HG02970 (cell line): ENCODE results near the gene CDKN2C.
"Not testable (repeated sequence)": the region's sequence is repeated elsewhere in the genome, so short reads cannot be mapped to it uniquely, and the experiment has no call there.

ENCODE experiments used
- ATAC-seq: cut with Tn5 transposase; IDR thresholded peaks from one replicate; pipeline ENCODE4 v1.9.1; 2021; ENCODE audit warnings: mild to moderate bottlenecking, moderate library complexity, moderate number of reproducible peaks; ENCODE audit not compliant: unreplicated experiment, low FRiP score

The CDKN2C gene

GRCh38 chr1:50978144-50978851 is 8.3 kb downstream of the CDKN2C start:
- ATAC-seq = no peak

DNA sequence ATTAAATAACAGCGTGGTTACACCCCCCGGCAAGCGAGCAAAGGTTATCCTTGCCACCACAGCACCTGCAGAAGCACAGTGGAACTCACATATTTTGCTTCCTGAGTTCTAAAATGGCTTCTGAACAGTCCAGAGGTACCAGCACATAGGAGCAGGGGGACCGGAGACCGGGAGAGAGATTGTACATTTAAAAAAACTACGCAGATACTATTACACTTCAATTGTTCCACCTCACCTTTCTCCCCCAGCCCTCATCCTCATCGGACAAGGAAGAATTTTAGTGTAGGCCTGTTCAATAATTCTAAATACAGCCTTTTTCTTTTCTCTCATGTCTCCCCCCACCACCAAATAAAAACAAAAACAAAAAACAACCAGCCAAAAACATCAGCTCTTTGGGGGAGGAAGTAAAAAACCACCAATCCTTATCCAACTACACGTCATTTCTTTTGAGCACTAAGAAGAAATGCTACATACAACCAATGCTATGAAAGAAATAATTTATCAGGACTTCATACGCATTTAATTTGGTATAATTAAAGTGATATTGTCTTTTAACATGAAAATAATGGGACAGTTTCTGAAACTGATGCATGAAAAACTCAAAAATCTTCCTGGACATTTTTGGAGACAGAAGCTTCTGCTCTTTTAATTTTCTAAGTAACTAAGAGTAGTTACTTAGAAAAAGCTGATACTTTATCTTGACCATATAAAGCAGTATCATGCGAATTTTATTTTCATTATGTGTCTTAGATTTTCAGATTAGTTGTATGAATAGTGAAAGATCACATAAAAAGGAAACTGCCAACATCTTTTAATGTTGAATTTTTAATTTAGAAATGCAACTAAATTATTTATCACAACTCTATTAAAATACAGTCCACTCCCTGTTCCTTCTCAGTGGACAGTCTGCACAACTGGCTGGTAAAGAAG is 9.1 kb downstream of the CDKN2C start:
- no peak for ATAC-seq

DNA sequence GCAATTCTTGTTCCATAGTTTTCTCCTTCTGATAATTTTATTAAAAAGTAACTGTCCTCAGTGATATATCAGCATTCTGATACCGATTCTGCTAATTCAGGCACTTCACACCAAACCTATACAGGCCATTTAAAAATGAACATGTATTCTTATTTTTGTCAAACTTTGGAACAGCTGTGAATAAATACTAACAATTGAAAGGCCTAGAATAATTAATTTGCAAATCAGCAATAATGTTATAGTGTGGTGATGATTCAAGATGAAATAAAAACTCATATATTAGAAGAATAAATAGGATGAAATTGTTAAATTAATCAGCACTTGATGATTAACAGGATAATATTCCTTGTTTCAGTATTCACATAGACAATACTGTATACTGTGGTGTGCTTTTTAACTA is 9.9 kb downstream of the CDKN2C start:
- ATAC-seq = no peak

DNA sequence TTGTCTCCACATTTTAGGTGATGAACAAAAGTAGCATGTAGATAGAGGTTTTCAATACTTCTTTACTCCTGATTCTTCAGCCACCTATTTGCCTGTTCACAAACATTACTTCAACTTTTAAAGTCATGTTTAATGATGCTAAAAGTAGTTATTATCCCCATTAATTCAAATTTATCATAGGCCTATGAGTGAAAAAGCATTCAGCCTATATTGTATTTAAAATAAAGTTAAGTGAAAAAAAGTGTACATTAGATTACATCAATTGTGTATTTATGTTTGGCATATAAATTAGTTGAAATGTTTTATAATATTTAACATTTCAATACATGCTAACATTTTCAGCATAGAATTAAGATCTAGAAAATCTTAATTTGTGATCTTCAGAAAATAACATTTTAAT is 10.5 kb downstream of the CDKN2C start:
- ATAC-seq = no peak

DNA sequence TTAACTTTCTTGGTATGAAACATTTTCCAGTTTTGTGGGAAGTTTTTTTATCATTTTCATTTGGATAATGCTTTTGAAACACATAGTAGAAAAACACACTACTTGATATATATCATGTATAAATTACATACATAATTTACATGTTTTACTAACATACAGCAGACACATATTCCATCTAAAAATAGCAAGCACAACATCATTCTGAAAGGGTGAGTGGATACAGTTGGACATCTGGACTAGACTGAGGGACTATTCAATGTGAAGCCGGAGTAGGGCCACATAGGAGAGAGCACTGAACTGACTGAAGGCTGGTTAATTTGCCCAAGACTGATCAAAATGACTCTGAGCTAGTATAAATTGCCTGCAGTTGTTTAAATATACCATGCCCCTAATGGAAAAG is 11.7 kb downstream of the CDKN2C start:
- no peak for ATAC-seq

GRCh38 chr1:50982611-50983010 is 12.6 kb downstream of the CDKN2C start:
- ATAC-seq = no peak

DNA sequence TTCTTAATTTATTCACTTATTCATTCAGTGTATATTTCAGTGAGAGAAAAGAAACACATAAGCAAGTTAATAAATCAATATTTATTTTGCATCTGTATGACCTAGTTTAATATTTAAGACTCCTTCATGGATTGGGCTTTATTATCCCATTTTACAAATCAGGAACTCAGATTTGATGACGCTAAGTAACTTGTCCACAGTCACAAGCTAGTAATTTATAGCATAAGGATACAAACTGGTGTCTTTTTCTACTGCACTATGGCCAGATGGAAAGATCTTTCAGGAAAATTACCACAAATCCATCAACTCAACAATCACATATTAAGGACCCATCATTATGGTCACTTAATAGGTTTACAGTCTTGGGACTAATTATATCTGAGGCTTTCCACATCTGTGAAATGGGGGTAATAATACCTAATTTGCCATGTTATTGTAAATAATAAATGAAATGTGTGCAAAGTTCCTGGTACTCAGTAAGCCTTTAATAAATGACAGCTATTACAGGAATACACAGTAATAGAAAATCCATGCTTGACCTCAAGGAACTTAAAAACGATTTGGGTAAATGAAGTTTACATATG is 13.3 kb downstream of the CDKN2C start:
- ATAC-seq = no peak

- no peak for ATAC-seq
Observed at GRCh38 chr1:50985094-50985493, 15.0 kb downstream of the CDKN2C start.

DNA sequence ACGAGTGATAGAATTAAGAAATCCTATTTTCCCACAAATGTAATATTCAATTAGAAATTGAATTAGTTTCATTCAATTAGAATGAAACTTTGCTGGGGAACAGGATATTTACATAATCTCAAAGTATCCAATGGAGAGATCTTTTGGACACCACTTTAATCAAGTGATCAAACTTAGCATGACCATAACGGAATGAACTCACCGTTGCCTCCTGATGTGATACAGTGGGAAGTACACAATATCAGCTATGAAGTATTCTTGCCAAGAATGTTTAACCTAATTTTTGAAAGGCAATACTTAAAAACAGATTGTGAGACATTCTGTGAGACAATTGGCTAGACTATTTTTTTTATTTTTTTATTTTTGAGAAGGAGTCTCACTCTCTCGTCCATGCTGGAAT is 16.6 kb downstream of the CDKN2C start:
- ATAC-seq = no peak

- ATAC-seq = no peak
Observed at GRCh38 chr1:50989694-50990093, 19.6 kb downstream of the CDKN2C start.

GRCh38 chr1:50992532-50993318 is 22.7 kb downstream of the CDKN2C start:
- ATAC-seq = no peak

DNA sequence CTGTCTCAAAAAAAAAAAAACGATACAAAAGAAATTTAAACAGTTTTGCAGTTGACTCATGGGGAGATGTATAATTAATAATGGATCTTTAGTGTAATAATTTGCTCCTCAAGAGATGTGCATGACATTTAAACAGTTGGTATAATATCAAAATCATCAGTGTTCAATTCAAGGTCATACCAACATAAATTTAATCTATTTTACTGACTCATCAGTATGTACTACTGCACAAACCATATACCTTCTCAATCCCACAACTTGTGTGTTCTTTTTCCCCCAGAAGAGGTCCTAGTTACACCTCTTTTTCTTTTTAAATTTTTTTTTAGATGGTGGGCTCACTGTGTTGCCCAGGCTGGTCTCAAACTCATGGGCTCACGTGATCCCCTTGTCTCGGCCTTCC is 23.6 kb downstream of the CDKN2C start:
- ATAC-seq = no peak

DNA sequence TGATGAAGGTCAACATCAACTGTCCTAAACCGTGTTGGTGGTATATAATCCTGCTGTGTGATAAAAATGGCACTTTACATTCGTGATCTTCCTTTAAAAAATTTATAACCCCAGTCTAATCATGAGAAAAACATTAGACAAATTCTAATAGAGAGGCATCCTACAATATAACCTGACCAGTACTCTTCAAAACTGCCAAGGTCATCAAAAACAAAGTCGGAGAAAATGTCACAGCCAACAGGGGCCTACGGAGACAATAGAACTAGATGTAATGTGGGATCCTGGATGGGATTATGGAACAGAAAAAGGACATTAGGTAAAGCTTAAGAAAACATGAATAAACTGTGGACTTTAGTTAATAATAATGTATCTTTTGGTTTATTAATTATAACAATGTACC is 25.0 kb downstream of the CDKN2C start:
- no peak for ATAC-seq

DNA sequence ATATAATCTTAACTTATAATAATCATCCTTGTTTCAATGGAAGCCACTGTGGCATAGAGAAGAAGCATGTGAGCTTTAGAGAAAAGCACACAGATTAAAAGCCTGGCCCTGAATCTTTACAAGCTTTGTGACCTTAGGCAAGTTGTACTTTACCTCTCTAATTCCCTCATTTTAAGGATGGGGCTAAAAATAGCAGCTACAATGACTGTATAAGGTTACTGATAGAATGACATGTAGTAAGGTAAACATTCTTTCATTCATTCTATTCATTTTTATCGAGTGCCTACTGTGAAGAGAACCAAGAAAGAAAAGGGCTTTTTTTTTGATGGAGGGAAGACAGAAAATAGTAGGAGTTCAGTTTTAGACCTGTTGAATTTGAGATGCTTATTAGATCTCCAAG is 25.6 kb downstream of the CDKN2C start:
- no peak for ATAC-seq

DNA sequence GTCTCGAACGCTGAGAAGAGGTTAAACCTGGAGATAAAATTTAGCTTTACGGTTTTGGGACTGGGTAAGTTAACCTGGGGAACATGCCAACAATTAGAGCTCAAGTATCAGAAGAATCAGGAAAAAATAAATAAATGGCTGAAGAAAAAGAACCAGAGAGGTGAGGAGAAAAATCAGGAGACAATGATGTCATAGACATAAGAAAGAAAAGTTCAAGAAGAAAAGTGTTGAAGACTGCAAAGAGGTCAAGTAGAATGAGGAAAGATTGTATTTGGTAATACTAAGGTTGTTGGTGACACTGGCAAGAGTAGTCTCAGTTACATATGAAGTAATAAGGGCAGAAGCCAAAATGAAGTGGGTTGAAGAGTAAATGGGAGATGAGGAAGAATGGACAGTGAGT is 26.0 kb downstream of the CDKN2C start:
- ATAC-seq = no peak

- ATAC-seq = not testable (repeated sequence)
Observed at GRCh38 chr1:50999375-50999774, 29.3 kb downstream of the CDKN2C start.

DNA sequence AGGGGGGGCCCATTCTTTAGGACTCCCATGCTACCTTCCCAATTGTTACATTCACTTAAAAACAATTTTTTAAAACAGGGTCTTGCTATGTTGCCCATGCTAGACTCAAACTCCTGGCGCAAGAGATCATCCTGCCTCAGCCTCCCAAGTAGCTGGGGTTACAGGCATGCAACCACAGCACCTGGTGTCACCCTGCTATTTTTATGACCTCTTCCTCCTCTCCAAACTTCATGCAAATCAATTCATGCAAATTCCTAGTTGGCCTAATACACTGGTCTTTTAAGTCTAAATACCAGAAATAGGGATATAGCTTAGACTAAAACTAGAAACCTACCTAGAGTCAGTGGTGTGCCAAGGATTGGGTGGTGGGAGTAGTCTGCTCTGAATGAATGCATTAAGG is 30.1 kb downstream of the CDKN2C start:
- no peak for ATAC-seq

DNA sequence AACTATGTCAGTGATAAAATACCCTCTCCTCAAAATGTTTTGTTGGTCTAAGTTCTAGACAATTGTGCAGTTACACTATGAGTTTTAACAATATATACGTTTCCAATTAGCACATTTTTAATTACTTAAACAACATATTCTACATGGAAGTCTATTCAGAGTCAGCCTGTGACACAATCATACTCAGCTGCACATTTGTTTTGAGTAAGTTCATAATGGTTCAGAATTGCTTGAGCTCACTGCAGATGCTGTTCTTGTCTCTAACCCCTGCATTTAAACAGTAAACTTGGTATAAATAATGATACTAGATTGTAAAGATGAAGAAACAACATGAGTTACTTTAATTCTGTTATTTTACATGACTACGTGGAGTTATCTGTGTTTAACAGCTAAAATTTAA is 30.6 kb downstream of the CDKN2C start:
- ATAC-seq = no peak

- no peak for ATAC-seq
Observed at GRCh38 chr1:51002516-51002915, 32.5 kb downstream of the CDKN2C start.

DNA sequence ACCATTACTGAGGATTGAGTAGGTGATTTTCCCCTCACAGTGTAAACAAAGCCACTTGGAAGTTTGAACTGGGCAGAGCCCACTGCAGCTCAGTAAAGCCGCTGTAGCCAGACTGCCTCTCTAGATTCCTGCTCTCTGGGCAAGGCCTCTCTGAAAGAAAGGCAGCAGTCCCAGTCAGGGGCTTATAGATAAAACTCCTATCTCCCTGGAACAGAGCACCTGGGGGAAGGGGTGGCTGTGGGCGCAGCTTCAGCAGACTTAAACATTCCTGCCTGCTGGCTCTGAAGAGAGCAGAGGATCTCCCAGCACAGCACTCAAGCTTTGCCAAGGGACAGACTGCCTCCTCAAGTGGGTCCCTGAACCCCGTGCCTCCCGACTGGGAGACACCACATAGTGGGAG is 35.5 kb downstream of the CDKN2C start:
- not testable (repeated sequence) for ATAC-seq

DNA sequence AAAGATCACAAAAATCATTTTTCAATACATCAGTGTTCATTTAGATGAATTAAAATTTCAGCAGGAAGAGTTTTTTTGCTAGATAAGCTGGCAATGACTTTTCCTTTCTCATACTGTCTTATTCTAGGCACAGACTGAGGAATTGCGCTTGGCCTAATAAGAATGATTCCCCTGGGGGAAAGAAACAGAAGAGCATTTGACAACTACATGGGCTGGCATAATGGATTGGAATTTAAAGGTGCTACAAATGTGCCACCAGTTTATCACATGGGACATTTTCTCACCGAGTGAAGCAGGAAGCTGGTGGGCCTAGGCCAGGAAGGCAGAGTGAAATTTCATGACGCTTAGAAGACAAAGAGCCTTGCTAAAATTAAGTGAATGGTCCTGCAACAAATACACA is 39.3 kb downstream of the CDKN2C start:
- ATAC-seq = no peak
